HG03521 (cell line): Measurements from ENCODE around the gene KLF6.
A peak's percentile ranks its signal among the peaks of the same experiment; 100 is the strongest.

Experiments
- ATAC-seq: cut with Tn5 transposase; IDR thresholded peaks from one replicate; pipeline ENCODE4 v1.9.1; 2021; ENCODE audit warnings: mild to moderate bottlenecking, moderate library complexity; ENCODE audit not compliant: unreplicated experiment

The KLF6 gene

DNA sequence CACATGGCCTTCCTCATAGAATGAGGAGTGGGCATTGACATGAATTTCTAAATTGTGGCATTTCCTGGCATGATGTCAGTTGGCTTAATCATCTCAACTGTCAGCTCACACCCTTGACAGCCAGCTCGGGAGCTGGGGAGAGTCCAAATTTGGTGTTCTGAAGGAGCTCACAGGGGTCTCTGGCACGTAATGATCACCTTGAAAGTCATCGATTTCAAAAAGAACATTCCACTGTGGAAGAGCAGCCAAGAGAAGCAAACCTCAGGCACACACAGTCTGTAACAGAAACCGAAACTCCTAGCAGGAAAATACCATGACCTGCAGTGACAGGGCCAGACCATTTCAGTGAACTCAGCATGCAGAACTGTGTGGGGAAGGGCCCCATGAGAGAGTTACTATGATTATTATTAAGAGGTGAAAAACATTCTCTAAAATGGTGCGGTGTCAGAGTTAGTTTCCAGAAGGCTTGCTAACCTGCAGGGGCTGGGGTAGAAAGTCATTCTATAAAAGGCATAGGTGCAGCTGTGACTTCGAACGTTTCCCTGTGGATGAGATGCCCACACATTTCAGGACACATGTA, 26.4 kb upstream of the KLF6 start:
- ATAC-seq, result peak; percentile 73

DNA sequence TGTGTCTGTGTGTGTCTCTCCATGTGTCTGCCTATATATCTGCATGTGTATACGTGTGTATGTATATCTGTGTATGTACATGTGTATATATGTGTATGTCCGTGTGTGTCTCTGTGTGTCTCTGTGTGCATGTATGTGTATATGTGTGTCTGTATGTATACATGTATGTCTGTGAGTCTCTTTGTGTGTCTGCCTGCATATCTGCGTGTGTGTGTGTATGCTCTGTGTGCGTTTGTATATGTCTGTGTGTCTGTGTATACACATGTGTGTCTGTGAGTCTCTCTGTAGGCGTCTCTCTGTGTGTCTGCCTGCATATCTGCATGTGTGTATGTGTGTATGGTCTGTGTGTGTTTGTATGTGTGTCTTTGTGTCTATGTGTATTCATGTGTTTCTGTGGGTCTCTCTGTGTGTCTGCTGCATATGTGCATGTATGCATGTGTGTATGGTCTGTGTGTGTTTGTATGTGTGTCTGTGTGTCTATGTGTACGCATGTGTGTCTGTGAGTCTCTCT, 23.7 kb upstream of the KLF6 start:
- ATAC-seq, result no peak

- no peak for ATAC-seq
Observed at GRCh38 chr10:3807928-3808496, 23.0 kb upstream of the KLF6 start.

DNA sequence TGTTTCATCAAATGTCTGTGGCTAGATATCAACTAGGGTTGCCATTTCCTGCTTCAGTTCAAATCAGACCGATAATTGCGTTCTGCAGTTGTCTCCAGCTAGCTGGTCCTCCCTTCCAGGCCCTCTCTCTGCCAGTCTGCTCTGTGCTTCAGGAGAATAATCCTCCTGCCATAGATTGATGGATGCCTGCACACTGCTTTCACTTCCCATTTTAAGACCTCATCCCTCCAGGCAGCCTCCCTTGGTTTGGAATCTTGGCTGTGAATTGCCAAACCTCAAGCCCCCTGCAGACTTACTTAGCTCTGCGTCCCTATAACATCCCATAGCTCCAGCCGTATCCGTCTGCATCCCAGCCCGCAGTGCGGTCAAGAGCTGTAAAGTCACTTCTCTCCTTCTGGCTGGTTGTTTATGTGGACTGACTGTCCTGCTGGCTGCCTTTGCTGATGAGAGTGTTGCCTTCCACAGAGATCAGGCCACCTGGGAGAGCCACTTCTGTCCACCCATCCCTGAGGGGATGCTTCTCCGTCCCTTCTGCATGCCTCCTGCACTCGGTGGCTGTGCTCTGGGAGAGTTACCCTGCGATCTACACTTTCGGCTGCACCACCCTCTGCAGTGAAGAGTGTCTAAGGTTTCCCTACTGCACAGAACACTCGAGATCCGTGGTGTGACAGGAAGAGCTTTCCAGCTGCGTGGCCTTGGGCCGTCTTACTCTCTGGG, 22.4 kb upstream of the KLF6 start:
- ATAC-seq, result no peak

GRCh38 chr10:3806603-3807002, 21.6 kb upstream of the KLF6 start:
- no peak for ATAC-seq

- ATAC-seq, result peak; percentile 37
Observed at GRCh38 chr10:3805791-3806461, 20.9 kb upstream of the KLF6 start.

DNA sequence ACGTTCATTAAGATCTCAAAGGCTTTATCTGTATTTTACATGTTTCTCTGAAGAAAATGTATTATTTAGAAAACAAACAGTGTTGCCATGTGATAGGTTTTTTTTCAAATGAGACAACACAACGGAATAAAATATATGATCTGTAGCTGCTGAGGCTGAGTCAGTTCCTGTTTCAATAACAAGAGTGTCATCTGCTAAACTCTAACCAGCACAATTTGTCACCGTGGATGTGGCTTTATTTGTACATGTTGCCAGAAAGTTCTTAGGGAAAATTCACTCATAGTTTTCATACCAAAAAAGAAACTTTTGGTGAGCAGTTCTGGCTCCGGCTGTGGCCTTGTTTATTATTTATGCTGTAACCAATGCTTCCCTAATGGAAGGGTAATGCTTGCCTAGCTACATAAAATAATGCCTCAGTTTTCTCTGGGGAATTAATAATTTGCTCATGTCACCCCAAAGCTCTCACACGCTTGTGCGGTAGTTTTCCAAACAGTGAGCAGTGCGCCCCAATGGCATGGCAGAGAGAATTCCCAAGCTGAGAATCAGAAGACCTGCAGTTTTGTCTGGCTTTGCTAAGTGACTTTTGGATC, 20.3 kb upstream of the KLF6 start:
- peak; percentile 39 for ATAC-seq

GRCh38 chr10:3803927-3804741, 19.1 kb upstream of the KLF6 start:
- no peak for ATAC-seq

- ATAC-seq, result no peak
Observed at GRCh38 chr10:3803295-3803926, 18.4 kb upstream of the KLF6 start.

- no peak for ATAC-seq
Observed at GRCh38 chr10:3802526-3803265, 17.7 kb upstream of the KLF6 start.

- no peak for ATAC-seq
Observed at GRCh38 chr10:3801558-3802192, 16.7 kb upstream of the KLF6 start.

DNA sequence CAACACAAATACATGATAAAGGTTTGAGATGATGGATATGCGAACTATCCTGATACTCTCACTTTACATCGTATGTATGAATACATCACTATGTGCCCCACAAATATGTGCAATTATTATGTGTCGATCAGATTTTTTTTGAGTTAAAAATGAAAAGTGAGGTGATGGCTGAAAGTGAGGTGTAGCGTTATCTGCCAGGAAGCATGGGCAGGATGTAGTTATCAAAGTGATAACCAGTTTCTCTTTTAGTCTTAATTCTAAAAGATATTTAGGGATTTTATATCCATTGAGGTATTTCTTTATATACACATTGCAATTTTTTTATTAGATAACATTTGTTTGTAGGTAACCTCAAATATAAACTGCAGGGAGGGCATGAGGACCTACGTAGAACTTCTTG, 15.6 kb upstream of the KLF6 start:
- ATAC-seq, result no peak

DNA sequence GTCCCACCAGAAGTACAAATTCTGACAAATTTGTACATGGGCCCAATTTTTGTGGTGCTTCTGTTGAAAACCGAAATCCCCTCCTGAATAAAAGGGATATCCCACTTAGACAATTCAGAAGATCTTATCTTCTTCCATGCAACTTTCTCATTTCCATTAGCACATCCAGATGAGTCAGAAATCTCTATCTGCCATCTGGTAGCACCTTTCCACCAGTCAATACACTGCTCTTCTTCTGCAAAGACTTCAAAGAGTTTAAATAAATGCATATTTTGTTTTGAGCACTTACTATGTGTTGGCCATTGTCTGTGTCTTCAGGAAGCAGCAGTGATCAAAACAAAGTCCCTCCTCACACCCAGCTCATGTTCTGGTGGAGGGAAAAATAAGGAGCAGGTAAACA, 12.7 kb upstream of the KLF6 start:
- ATAC-seq, result no peak

DNA sequence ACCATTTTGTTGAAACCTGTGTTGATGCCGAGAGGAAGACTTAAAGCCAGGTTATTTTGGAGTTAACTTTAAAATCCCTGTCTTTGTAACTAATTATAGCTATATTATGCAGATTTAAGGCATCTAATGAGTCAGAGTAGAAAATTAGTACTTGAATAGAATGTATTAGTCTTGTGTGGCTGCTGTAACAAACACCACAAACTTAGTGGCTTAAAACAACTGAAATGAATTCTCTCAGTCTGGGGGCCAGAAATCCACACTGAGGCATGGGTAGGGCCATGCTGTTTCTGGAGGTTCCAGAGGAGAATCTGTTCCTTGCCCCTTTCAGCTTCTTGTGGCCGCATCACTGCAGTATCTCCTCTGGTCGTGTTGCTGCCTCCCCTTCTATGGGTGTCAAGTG, 8.5 kb upstream of the KLF6 start:
- no peak for ATAC-seq

DNA sequence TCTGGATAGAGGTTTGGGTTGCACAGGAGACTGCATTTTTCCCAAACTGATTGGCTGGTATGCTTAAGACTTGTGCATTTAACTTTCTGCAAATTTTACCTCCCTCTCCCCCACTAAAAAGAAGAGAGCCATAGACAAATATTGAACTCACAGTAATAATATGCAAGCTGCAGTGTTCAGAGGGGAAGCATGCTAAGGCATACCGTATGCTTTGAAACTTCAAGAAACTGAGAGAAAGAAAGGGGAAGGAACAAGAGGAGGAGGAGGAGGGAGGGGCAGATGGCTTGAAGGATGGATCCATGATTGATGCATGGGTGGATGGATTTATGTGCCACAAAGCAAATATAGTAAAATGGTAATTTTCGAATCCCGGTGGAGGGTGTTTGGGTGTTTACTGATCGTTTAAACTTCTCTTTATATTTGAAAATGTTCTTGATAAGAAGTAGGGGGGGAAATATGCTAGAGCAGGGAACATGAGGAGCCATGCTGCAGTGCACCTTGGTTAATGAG, 7.8 kb upstream of the KLF6 start:
- ATAC-seq, result no peak

DNA sequence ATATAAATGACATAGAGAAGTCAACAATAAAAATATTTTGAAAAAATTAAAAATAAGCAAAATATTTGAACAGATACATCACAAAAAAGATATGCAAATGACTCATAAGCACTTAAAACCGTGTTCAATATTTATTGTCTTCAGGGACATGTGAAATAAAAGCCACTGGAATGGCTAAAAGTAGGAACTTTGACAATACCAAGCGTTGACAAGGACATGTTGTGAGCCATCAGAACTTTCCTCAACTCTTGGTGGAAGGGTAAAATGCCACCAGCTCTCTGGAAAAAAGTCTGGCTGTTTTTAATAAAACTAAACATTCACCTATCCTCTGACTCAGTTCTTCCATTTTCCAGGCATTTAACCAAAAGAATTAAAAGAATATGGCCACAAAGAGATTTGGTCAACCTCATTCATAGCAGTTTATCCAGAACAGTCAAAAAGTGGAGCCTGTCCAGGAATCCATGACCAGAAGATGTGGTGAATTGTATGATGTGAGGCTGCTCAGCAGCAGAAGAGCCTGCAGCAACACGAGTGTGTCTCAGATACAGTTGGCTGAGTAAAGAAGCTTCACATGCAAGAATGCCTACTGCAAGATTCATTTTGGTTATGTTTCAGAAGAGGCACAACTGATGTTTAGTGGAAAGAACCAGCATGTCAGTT, 7.1 kb upstream of the KLF6 start:
- no peak for ATAC-seq

DNA sequence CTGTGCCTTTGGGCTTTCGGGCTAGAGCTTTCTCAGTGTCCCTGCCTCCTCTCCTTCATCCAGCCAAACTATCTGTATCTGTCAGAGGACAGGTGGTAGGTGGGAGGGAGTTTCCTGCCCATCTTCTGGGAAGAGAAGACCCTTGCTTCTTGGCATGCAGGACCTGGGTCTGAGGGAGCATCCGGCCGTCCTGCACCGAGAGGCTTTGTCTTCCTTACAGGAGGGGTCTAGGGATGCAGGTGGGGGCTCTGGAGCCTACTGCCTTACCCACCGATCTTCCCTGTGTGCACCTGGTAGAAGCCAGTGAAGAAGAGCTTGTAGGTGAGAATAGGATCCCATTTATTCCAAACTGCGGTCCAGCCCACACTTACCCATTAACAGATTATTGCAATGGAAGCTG, 5.8 kb upstream of the KLF6 start:
- no peak for ATAC-seq

DNA sequence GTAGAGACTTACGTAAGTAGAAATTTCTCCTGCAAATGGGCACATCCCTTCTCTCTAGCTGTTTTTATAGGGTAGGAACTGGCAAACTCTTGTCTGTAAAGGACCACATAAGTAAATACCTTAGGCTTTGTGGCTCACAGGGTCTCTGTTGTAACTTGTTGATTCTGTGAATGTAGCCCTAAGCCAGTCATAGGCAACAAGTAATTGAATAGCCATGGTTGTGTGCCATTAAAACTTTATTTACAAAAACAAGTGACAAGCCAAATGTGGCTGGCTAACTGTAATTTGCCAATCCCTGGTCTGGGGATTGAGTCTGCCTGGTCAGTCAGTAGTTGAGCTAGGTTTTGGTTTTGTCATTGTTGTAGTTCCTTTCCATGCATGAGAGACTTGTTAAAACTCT, 5.3 kb upstream of the KLF6 start:
- ATAC-seq, result no peak
